ENCODE measurements around the gene ANKS4B. TPM values are rescaled to one million over a fixed set of nuclear protein-coding genes. Genes with fewer than 3 reads are reported as not detected.

The ANKS4B gene
- total and polyA plus RNA-seq, 4 donors, result 0.11 TPM; not detected in 3

- no peak for ATAC-seq (ENCODE audit: insufficient read depth, low FRiP score)
- H3K27me3 ChIP-seq (ENCODE audit: control insufficient read depth in 3 of 3, insufficient read depth in 3 of 3, low read length in 2 of 3), result peaks cover 0 to 3% (median 2%) of the 10 kb centered on the region in 3 donors
- WGBS, 2 donors, result 62 to 71% methylated on average over 1 of the region's 1 CpG
- no peaks in the 10 kb centered on the region for H3K9me3 ChIP-seq (ENCODE audit: control insufficient read depth in 4 of 4, insufficient read depth in 3 of 4, low read length in 3 of 4)
- TF ChIP-seq CTCF (IDR thresholded peaks at IDR 0.05; ENCODE audit: control extremely low read depth, extremely low read depth), result no peak
- no peaks in the 10 kb centered on the region for H3K4me1 ChIP-seq (ENCODE audit: control insufficient read depth in 5 of 5, insufficient read depth in 5 of 5, low read length in 5 of 5)
- H3K9ac ChIP-seq (ENCODE audit: insufficient read depth in 1 of 2, low read length in 2 of 2), result no peak overlapping the region
- no peaks in the 10 kb centered on the region for H3K36me3 ChIP-seq (ENCODE audit: control insufficient read depth in 4 of 4, insufficient read depth in 4 of 4, low read length in 4 of 4)
- H3K27ac ChIP-seq (ENCODE audit: low read depth in 1 of 2, low read length in 1 of 2), result no peak overlapping the region
- H3K4me3 ChIP-seq, result no peak overlapping the region
- DNase-seq, result peak in 1 of 3 donors; percentile 21
These were observed 36.4 kb upstream of the ANKS4B start for GRCh38 chr16:21197112-21197511.

GRCh38 chr16:21197621-21198020 is 35.9 kb upstream of the ANKS4B start:
- H3K27ac ChIP-seq (ENCODE audit: low read depth in 1 of 2, low read length in 1 of 2), result no peak overlapping the region
- H3K4me3 ChIP-seq, result no peak overlapping the region
- ATAC-seq (ENCODE audit: insufficient read depth, low FRiP score), result no peak
- H3K9ac ChIP-seq (ENCODE audit: insufficient read depth in 1 of 2, low read length in 2 of 2), result no peak overlapping the region
- no peaks in the 10 kb centered on the region for H3K4me1 ChIP-seq (ENCODE audit: control insufficient read depth in 5 of 5, insufficient read depth in 5 of 5, low read length in 5 of 5)
- no peak for TF ChIP-seq CTCF (IDR thresholded peaks at IDR 0.05; ENCODE audit: control extremely low read depth, extremely low read depth)
- no peaks in the 10 kb centered on the region for H3K36me3 ChIP-seq (ENCODE audit: control insufficient read depth in 4 of 4, insufficient read depth in 4 of 4, low read length in 4 of 4)
- H3K9me3 ChIP-seq (ENCODE audit: control insufficient read depth in 4 of 4, insufficient read depth in 3 of 4, low read length in 3 of 4), result no peaks in the 10 kb centered on the region
- peaks cover 0 to 3% (median 2%) of the 10 kb centered on the region in 3 donors for H3K27me3 ChIP-seq (ENCODE audit: control insufficient read depth in 3 of 3, insufficient read depth in 3 of 3, low read length in 2 of 3)
- DNase-seq, result no peak
- 82 to 93% methylated on average over 3 of the region's 3 CpGs for WGBS, 2 donors

- WGBS, 2 donors, result 82 to 84% methylated on average over 5 of the region's 5 CpGs
These were observed 33.8 kb upstream of the ANKS4B start for GRCh38 chr16:21199607-21200218.

More at GRCh38 chr16:21199607-21200218, 33.8 kb upstream of the ANKS4B start:
- no peak overlapping the region for H3K4me3 ChIP-seq
- DNase-seq (no peak), ATAC-seq (ENCODE audit: insufficient read depth, low FRiP score) (no peak)
- no peaks in the 10 kb centered on the region for H3K4me1 ChIP-seq (ENCODE audit: control insufficient read depth in 5 of 5, insufficient read depth in 5 of 5, low read length in 5 of 5)
- no peak overlapping the region for H3K9ac ChIP-seq (ENCODE audit: insufficient read depth in 1 of 2, low read length in 2 of 2)
- TF ChIP-seq CTCF (IDR thresholded peaks at IDR 0.05; ENCODE audit: control extremely low read depth, extremely low read depth), result no peak
- H3K27ac ChIP-seq (ENCODE audit: low read depth in 1 of 2, low read length in 1 of 2), result no peak overlapping the region
- no peaks in the 10 kb centered on the region for H3K9me3 ChIP-seq (ENCODE audit: control insufficient read depth in 4 of 4, insufficient read depth in 3 of 4, low read length in 3 of 4)
- H3K27me3 ChIP-seq (ENCODE audit: control insufficient read depth in 3 of 3, insufficient read depth in 3 of 3, low read length in 2 of 3), result no peaks in the 10 kb centered on the region
- H3K36me3 ChIP-seq (ENCODE audit: control insufficient read depth in 4 of 4, insufficient read depth in 4 of 4, low read length in 4 of 4), result no peaks in the 10 kb centered on the region
